Breast epithelium (tissue), 4 donors: ENCODE data around the gene HPN. TPM values are rescaled to one million over a fixed set of nuclear protein-coding genes. Genes with fewer than 3 reads are reported as not detected.
A peak's percentile ranks its signal among the peaks of the same experiment; 100 is the strongest.
"Not testable (repeated sequence)": the region's sequence is repeated elsewhere in the genome, so short reads cannot be mapped to it uniquely, and the experiment has no call there.

Experiments used
- DNase-seq, 2 donors: peaks; one replicate each; pipeline ENCODE4 v3.0.0-alpha.2; 2019; ENCODE audit warnings: low spot score in 2 of 2
- H3K27ac ChIP-seq, 2 donors: fragments of 200-600 bp; sonication (generic) in 1 of 2; one replicate each; pipeline ENCODE4 v1.5.1; 2016 to 2019; ENCODE audit warnings: mild to moderate bottlenecking in 1 of 2
- H3K27me3 ChIP-seq, 2 donors: fragments of 200-600 bp; sonication (generic) in 1 of 2; one replicate each; pipeline versions ENCODE4 v1.5.1 to v1.6.0; 2017 to 2019; ENCODE audit warnings: control low read depth in 1 of 2, mild to moderate bottlenecking in 1 of 2
- H3K36me3 ChIP-seq: fragments of 200-600 bp; one replicate; pipeline ENCODE4 v1.5.1; 2019
- H3K4me1 ChIP-seq, 2 donors: fragments of 200-600 bp; sonication (generic); one replicate each; pipeline ENCODE4 v1.5.1; 2016 to 2019; ENCODE audit warnings: control low read depth in 1 of 2
- H3K4me3 ChIP-seq, 3 donors: fragments of 200-600 bp; sonication (generic); 1 replicate in 2 of 3; 2 replicates in 1 of 3; pipeline ENCODE4 v1.5.1; 2016 to 2019; ENCODE audit warnings: mild to moderate bottlenecking in 3 of 3, moderate library complexity in 2 of 3
- H3K9me3 ChIP-seq, 2 donors: fragments of 200-600 bp; sonication (generic) in 1 of 2; one replicate each; pipeline ENCODE4 v1.5.1; 2016 to 2019; ENCODE audit warnings: control low read depth in 1 of 2
- CTCF ChIP-seq, 3 donors: fragments of 450-650 bp; IDR thresholded peaks; one replicate each; pipeline ENCODE4 v1.5.1; 2016 to 2017; ENCODE audit warnings: antibody characterized with exemption in 3 of 3, mild to moderate bottlenecking in 3 of 3, moderate library complexity in 3 of 3
- POLR2A ChIP-seq: fragments of 450-650 bp; IDR thresholded peaks from one replicate; pipeline ENCODE4 v1.6.1; 2016; ENCODE audit warnings: antibody characterized with exemption, mild to moderate bottlenecking, moderate library complexity
- POLR2AphosphoS5 ChIP-seq, 3 donors: sonication (generic); formaldehyde crosslinking; IDR thresholded peaks; one replicate each; pipeline ENCODE4 v1.6.1; 2017; ENCODE audit warnings: antibody characterized with exemption in 3 of 3
- intact Hi-C: fragments of 100-400 bp; cut with DNase I; formaldehyde crosslinking; loops from one replicate; pipeline ENCODE4 v1.15.1; 2023; ENCODE audit warnings: low total_unique reads
- total RNA-seq, 3 donors: library from RNA; depleted of rRNA; stranded (reverse); fragments of >200 nt; gene quantifications; one replicate each; pipeline ENCODE4 v1.1.0, GENCODE V29; 2016

The HPN gene
- total RNA-seq, 3 donors from 2014 or later = 1.8 to 18.0 (median 8.5) TPM

- Histone ChIP-seq H3K9me3 (no peaks in the 10 kb centered on the region), H3K36me3 (no peaks in the 10 kb centered on the region), H3K27me3 (no peaks in the 10 kb centered on the region), H3K4me1 (peaks cover 0 to 6% of the 10 kb centered on the region in 2 donors), H3K4me3 (peak overlapping the region; percentile 76 to 95 (median 87)), H3K27ac (peak overlapping the region; percentile 99)
- DNase-seq = no peak
- intact Hi-C loops = no loop called here
- TF ChIP-seq POLR2AphosphoS5 (IDR thresholded peaks at IDR 0.05) (no peak), CTCF (IDR thresholded peaks at IDR 0.05) (no peak), POLR2A (no peak)
Observed at GRCh38 chr19:35000647-35001501, 40.6 kb upstream of the HPN start.

GRCh38 chr19:35002037-35002535 is 39.4 kb upstream of the HPN start:
- H3K27ac ChIP-seq = peak overlapping the region; percentile 3 to 99
- no peaks in the 10 kb centered on the region for H3K9me3 ChIP-seq
- H3K36me3 ChIP-seq = no peaks in the 10 kb centered on the region
- H3K27me3 ChIP-seq = no peaks in the 10 kb centered on the region
- peaks cover 0 to 6% of the 10 kb centered on the region in 2 donors for H3K4me1 ChIP-seq
- H3K4me3 ChIP-seq = peak overlapping the region in 1 of 3 donors; percentile 95
- DNase-seq = no peak
- TF ChIP-seq POLR2AphosphoS5 (IDR thresholded peaks at IDR 0.05) (no peak), CTCF (IDR thresholded peaks at IDR 0.05) (no peak), POLR2A (no peak)
- intact Hi-C loops = no loop called here

GRCh38 chr19:35004517-35005255 is 36.8 kb upstream of the HPN start:
- H3K27me3 ChIP-seq = no peaks in the 10 kb centered on the region
- DNase-seq = no peak
- H3K27ac ChIP-seq = peak overlapping the region in 1 of 2 donors; percentile 35
- TF ChIP-seq POLR2A (no peak), POLR2AphosphoS5 (IDR thresholded peaks at IDR 0.05) (no peak)
- H3K4me1 ChIP-seq = peaks cover 0 to 6% of the 10 kb centered on the region in 2 donors
- no peak overlapping the region for H3K4me3 ChIP-seq
- no peaks in the 10 kb centered on the region for H3K9me3 ChIP-seq
- intact Hi-C loops = no loop called here
- H3K36me3 ChIP-seq = no peaks in the 10 kb centered on the region

- Histone ChIP-seq H3K9me3 (no peaks in the 10 kb centered on the region), H3K36me3 (no peaks in the 10 kb centered on the region), H3K4me1 (peaks cover 0 to 6% of the 10 kb centered on the region in 2 donors), H3K4me3 (no peak overlapping the region), H3K27ac (peak overlapping the region in 1 of 2 donors; percentile 35), H3K27me3 (no peaks in the 10 kb centered on the region)
- intact Hi-C loops = no loop called here
- DNase-seq = no peak
- TF ChIP-seq CTCF (IDR thresholded peaks at IDR 0.05) (no peak), POLR2A (no peak), POLR2AphosphoS5 (IDR thresholded peaks at IDR 0.05) (no peak)
Observed at GRCh38 chr19:35005256-35005977, 36.1 kb upstream of the HPN start.

- H3K27me3 ChIP-seq, DNase-seq, intact Hi-C loops, H3K36me3 ChIP-seq, H3K4me1 ChIP-seq, H3K4me3 ChIP-seq, H3K9me3 ChIP-seq: not testable (repeated sequence)
- H3K27ac ChIP-seq = peak overlapping the region in 1 of 2 donors; percentile 35
Observed at GRCh38 chr19:35006007-35006341, 35.5 kb upstream of the HPN start.
